CD4-positive, alpha-beta memory T cell (primary cell): ENCODE results near the gene DIP2C. TPM values are rescaled to one million over a fixed set of nuclear protein-coding genes. Genes with fewer than 3 reads are reported as not detected.
A peak's percentile ranks its signal among the peaks of the same experiment; 100 is the strongest.

ENCODE experiments used
- CTCF ChIA-PET: fragments of 350-600 bp; sonication (Branson Sonifier 250); formaldehyde crosslinking; loops from one replicate; lab custom pipeline; 2021; ENCODE audit warnings: inconsistent platforms; ENCODE audit not compliant: partially characterized antibody; lab: Charles Lee
- POLR2A ChIA-PET: fragments of 350-600 bp; sonication (Branson Sonifier 250); formaldehyde crosslinking; loops from one replicate; lab custom pipeline; 2021; ENCODE audit not compliant: partially characterized antibody; lab: Charles Lee
- DNase-seq, 5 donors: peaks; one replicate each; pipeline versions ENCODE4 v3.0.0 to v3.0.0-alpha.2; 2020 to 2022; ENCODE audit warnings: mixed read lengths in 1 of 5
- H3K27ac ChIP-seq: one replicate; pipeline ENCODE4 v1.7.0; 2013; ENCODE audit warnings: low read depth, low read length
- H3K27me3 ChIP-seq: 2 replicates; pipeline ENCODE4 v1.7.0; 2013; ENCODE audit warnings: mild to moderate bottlenecking, low read length, moderate library complexity; ENCODE audit not compliant: insufficient read depth
- H3K36me3 ChIP-seq: 2 replicates; pipeline ENCODE4 v1.7.0; 2013; ENCODE audit warnings: mild to moderate bottlenecking, low read length, moderate library complexity; ENCODE audit not compliant: insufficient read depth
- H3K4me1 ChIP-seq: 2 replicates; pipeline ENCODE4 v1.7.0; 2013; ENCODE audit warnings: mild to moderate bottlenecking, low read length, moderate library complexity; ENCODE audit not compliant: insufficient read depth
- H3K4me3 ChIP-seq, 2 donors: one replicate each; pipeline ENCODE4 v1.7.0; 2013; ENCODE audit warnings: low read length in 2 of 2, mild to moderate bottlenecking in 1 of 2
- H3K9me3 ChIP-seq, 2 donors: one replicate each; pipeline ENCODE4 v1.7.0; 2013; ENCODE audit warnings: low read length in 2 of 2, control low read depth in 1 of 2; ENCODE audit not compliant: control insufficient read depth in 1 of 2
- H3K27ac Mint-ChIP-seq, 7 donors: one replicate each; pipeline ENCODE4 v1.8.0; 2020 to 2021; ENCODE audit warnings: mixed read lengths in 7 of 7, mild to moderate bottlenecking in 6 of 7, inconsistent platforms in 3 of 7, moderate library complexity in 3 of 7
- H3K27me3 Mint-ChIP-seq, 2 donors: one replicate each; pipeline ENCODE4 v1.8.0; 2020 to 2021; ENCODE audit warnings: mixed read lengths in 2 of 2
- H3K36me3 Mint-ChIP-seq, 2 donors: one replicate each; pipeline ENCODE4 v1.8.0; 2020 to 2021; ENCODE audit warnings: mixed read lengths in 2 of 2, inconsistent platforms in 1 of 2, mild to moderate bottlenecking in 1 of 2
- H3K4me1 Mint-ChIP-seq, 4 donors: one replicate each; pipeline ENCODE4 v1.8.0; 2020 to 2021; ENCODE audit warnings: mixed read lengths in 4 of 4, mild to moderate bottlenecking in 1 of 4
- H3K4me3 Mint-ChIP-seq, 8 donors: one replicate each; pipeline ENCODE4 v1.8.0; 2020 to 2021; ENCODE audit warnings: mixed read lengths in 8 of 8, mild to moderate bottlenecking in 7 of 8, moderate library complexity in 6 of 8, inconsistent platforms in 3 of 8
- H3K9me3 Mint-ChIP-seq, 8 donors: one replicate each; pipeline ENCODE4 v1.8.0; 2020 to 2021; ENCODE audit warnings: mixed read lengths in 8 of 8, mild to moderate bottlenecking in 5 of 8, inconsistent platforms in 3 of 8, moderate library complexity in 1 of 8
- intact Hi-C: fragments of 100-400 bp; cut with micrococcal nuclease; formaldehyde crosslinking; loops from one replicate; pipeline ENCODE4 v1.15.1; 2023
- polyA plus RNA-seq, 2 donors: library from polyadenylated mRNA; unstranded; fragments of 300-500 nt; fragmentation: Illumina TruSeq; gene quantifications; one replicate each; pipeline ENCODE4 v1.2.3, GENCODE V29; 2021
- total RNA-seq, 2 experiments: library from RNA; stranded (reverse); gene quantifications; one replicate each; pipeline ENCODE4 v1.2.3, GENCODE V29; 2021

DIP2C gene
- total and polyA plus RNA-seq, 4 experiments from 2014 or later: 1.1 to 6.0 (median 3.9) TPM

- POLR2A ChIA-PET: interaction anchor here (1.5 kb wide), 1 partner anchor 15 kb away, joined by 3 read pairs; no protein-coding TSS in a partner anchor
- DNase-seq: no peak
- Mint-ChIP-seq H3K36me3 (peaks cover 8 to 15% of the 10 kb centered on the region in 2 donors), H3K9me3 (no peaks in the 10 kb centered on the region), H3K27ac (peak overlapping the region in 1 of 7 donors; percentile 61), H3K27me3 (no peaks in the 10 kb centered on the region), H3K4me3 (no peak overlapping the region), H3K4me1 (no peaks in the 10 kb centered on the region)
- Histone ChIP-seq H3K4me1 (no peaks in the 10 kb centered on the region), H3K9me3 (no peaks in the 10 kb centered on the region), H3K4me3 (no peak overlapping the region), H3K36me3 (no peaks in the 10 kb centered on the region), H3K27me3 (no peaks in the 10 kb centered on the region), H3K27ac (no peak overlapping the region)
- intact Hi-C loops: no loop called here
- CTCF ChIA-PET: interaction anchor here (1.3 kb wide), 1 partner anchor 11 kb away, joined by 3 read pairs; no protein-coding TSS in a partner anchor
Measured at GRCh38 chr10:344582-345200, 344.8 kb downstream of the DIP2C start.

DNA sequence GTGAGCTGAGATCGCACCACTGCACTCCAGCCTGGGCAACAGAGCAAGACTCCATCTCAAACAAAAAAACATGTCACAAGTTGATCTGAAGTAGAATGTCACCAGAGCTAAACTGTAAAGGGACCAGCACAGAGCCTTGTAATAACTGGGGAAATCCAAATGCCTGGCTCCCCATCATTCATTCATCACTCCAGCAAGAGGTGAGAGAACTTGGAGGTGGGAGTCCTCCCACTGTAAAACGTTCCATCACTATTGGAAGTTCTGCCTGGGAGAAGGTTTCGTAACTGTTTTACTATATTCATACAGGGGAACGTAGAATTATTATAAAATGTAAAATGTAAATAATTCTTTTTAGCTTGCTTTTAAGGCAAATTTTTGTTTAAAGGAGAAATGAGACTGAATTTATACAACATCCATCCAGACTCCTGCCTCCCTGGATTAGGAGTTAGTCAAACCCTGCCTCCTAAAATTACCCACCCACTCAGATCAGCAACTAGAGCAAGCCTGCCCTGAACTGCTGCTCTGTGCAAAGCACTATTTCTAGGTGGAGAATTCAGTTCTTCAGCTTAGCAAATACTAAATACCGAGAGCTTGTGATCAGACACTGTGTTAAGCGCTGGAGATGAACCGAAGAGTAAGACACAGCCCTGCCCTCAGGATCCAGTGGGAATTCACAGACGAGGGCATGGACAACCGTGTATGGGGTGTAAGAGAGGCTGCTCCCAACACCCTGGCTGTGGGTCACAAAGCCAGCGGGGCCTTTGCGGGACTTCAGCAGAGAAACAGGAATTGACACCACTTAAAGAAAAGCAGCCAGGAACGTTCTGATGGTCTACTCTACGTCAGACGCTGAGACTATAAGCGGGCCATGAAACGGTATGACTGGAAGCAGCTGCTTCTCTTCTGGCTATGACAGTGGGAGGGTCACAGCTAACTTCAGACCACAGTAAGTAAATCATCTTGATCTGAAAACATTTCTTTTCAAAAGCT lies 345.9 kb downstream of the DIP2C start:
- Mint-ChIP-seq H3K4me3 (no peak overlapping the region), H3K4me1 (peaks cover 0 to 2% (median 0%) of the 10 kb centered on the region in 4 donors), H3K9me3 (no peaks in the 10 kb centered on the region), H3K27ac (no peak overlapping the region), H3K36me3 (peaks cover 5 to 15% of the 10 kb centered on the region in 2 donors), H3K27me3 (no peaks in the 10 kb centered on the region)
- no peak for DNase-seq
- no peaks in the 10 kb centered on the region for H3K36me3 ChIP-seq
- H3K9me3 ChIP-seq: no peaks in the 10 kb centered on the region
- no peak overlapping the region for H3K4me3 ChIP-seq
- ChIA-PET CTCF (interaction anchor here (0.6 to 1.4 kb wide), 3 partner anchors 10 to 68 kb away, joined by 3 to 5 read pairs (median 3); no protein-coding TSS in a partner anchor), POLR2A (interaction anchor here (0.6 to 1.5 kb wide), 2 partner anchors 14 to 71 kb away, joined by 3 read pairs; no protein-coding TSS in a partner anchor)
- no peaks in the 10 kb centered on the region for H3K27me3 ChIP-seq
- intact Hi-C loops: no loop called here
- H3K4me1 ChIP-seq: no peaks in the 10 kb centered on the region
- H3K27ac ChIP-seq: no peak overlapping the region

DNA sequence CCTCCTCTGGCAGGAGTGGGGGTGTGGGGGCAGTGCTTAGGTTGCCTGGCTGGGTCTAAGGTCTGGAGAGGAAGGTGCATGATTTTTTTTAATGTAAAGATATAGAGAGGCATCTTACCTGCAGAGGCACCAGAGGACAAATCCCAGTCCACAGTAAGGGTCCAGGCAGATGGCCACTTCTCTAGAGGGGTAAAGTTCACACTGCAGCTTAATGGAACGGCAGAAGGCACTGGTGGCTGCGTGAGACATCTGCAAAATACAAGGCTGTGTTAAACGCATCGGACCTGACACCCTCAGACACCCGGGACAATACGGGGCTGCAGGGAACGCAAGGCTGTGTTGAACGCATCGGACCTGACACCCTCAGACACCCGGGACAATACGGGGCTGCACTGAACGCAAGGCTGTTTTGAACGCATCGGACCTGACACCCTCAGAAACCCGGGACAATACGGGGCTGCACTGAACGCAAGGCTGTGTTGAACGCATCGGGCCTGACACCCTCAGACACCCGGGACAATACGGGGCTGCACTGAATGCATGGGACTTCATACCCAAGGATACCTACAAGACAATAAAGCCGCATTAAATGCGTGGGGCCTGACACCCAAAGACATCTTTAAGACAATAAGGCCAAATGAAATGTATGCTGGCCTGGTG lies 348.3 kb downstream of the DIP2C start:
- H3K27me3 Mint-ChIP-seq: no peaks in the 10 kb centered on the region
- H3K36me3 Mint-ChIP-seq: peaks cover 13 to 16% of the 10 kb centered on the region in 2 donors
- Histone ChIP-seq H3K27me3 (no peaks in the 10 kb centered on the region), H3K36me3 (no peaks in the 10 kb centered on the region), H3K9me3 (no peaks in the 10 kb centered on the region), H3K4me3 (no peak overlapping the region), H3K4me1 (no peaks in the 10 kb centered on the region), H3K27ac (no peak overlapping the region)
- no peak for DNase-seq
- peaks cover 0 to 9% (median 1%) of the 10 kb centered on the region in 4 donors for H3K4me1 Mint-ChIP-seq
- intact Hi-C loops: no loop called here
- H3K4me3 Mint-ChIP-seq: no peak overlapping the region
- H3K9me3 Mint-ChIP-seq: no peaks in the 10 kb centered on the region
- ChIA-PET POLR2A (no interaction called here), CTCF (no interaction called here)
- no peak overlapping the region for H3K27ac Mint-ChIP-seq

DNA sequence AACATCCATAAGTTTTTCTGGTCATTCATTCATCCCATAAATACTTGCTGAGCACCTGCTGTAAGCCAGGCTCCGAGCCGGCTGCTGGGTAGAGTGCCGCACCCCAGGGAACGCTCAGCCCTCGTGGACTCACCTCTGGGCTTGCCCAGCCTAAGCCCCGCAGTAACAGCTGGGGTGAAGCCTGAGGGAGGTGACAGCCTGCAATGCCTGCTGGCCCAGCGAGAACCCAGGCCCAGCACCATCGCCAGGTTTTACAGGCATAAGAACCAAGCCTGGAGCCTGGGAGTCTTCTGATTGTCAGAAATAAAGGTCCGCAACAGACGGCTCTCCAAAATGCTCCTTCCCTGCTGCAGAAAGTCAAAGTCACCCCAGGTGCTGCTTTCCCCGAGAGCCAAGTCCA lies 348.8 kb downstream of the DIP2C start:
- POLR2A ChIA-PET: no interaction called here

GRCh38 chr10:339038-339391 lies 350.5 kb downstream of the DIP2C start:
- no peak overlapping the region for H3K27ac ChIP-seq
- Mint-ChIP-seq H3K27ac (no peak overlapping the region), H3K4me1 (peaks cover under 1 to 16% (median 4%) of the 10 kb centered on the region in 4 donors), H3K27me3 (no peaks in the 10 kb centered on the region), H3K4me3 (no peak overlapping the region), H3K9me3 (no peaks in the 10 kb centered on the region), H3K36me3 (peaks cover 13 to 16% of the 10 kb centered on the region in 2 donors)
- ChIA-PET CTCF (interaction anchor here (1.7 kb wide), 1 partner anchor 10 kb away, joined by 7 read pairs; no protein-coding TSS in a partner anchor), POLR2A (no interaction called here)
- intact Hi-C loops: no loop called here
- no peaks in the 10 kb centered on the region for H3K27me3 ChIP-seq
- no peak overlapping the region for H3K4me3 ChIP-seq
- H3K36me3 ChIP-seq: no peaks in the 10 kb centered on the region
- no peaks in the 10 kb centered on the region for H3K9me3 ChIP-seq
- H3K4me1 ChIP-seq: peaks cover 10% of the 10 kb centered on the region
- DNase-seq: no peak

More for the DNA sequence above, 348.8 kb downstream of the DIP2C start:
- intact Hi-C loops: no loop called here
- no peak for DNase-seq
- no peak overlapping the region for H3K4me3 ChIP-seq
- H3K27me3 ChIP-seq: no peaks in the 10 kb centered on the region
- H3K36me3 ChIP-seq: no peaks in the 10 kb centered on the region
- peaks cover 0 to 9% (median 2%) of the 10 kb centered on the region in 4 donors for H3K4me1 Mint-ChIP-seq
- no peaks in the 10 kb centered on the region for H3K9me3 Mint-ChIP-seq
- CTCF ChIA-PET: no interaction called here
- H3K27me3 Mint-ChIP-seq: no peaks in the 10 kb centered on the region
- H3K4me1 ChIP-seq: no peaks in the 10 kb centered on the region
- H3K4me3 Mint-ChIP-seq: no peak overlapping the region
- no peaks in the 10 kb centered on the region for H3K9me3 ChIP-seq
- H3K27ac ChIP-seq: no peak overlapping the region
- peaks cover 13 to 16% of the 10 kb centered on the region in 2 donors for H3K36me3 Mint-ChIP-seq
- no peak overlapping the region for H3K27ac Mint-ChIP-seq

DNA sequence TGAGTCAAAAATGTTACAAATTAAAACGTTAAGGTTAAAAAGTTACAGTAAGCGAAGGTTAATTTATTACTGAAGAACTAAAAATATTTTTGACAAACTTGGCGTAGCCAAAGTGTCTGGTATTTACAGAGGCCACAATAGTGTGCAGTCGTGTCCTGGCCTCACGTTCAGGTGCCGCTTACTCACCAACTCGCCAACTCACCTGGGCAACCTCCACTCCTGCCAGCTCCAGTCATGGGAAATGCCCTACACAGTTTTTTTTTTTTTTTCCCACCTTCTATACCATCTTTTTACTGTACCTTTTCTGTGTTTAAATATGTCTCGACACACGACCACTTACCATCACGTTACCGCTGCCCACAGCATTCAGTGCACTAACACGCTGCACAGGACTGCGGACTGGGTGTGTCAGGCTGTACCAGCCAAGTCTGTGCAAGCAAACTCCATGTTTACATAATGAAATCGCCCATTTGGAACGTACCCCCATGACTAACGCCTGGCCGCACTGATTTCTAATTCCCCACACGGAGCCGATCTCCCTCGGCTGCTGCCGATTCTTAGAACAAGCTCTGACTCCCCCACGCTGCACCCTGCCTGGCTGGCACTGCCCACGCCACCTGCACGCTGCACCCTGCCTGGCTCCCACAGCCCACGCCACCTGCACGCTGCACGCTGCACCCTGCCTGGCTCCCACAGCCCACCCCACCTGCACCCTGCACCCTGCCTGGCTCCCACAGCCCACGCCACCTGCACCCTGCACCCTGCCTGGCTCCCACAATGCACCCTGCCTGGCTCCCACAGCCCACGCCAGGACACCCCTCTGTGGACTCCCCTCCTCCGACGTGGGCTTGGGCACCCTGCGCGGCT lies 351.1 kb downstream of the DIP2C start:
- POLR2A ChIA-PET: no interaction called here
- Mint-ChIP-seq H3K4me3 (no peak overlapping the region), H3K27me3 (no peaks in the 10 kb centered on the region), H3K36me3 (peaks cover 8 to 16% of the 10 kb centered on the region in 2 donors), H3K4me1 (peaks cover 7 to 22% (median 9%) of the 10 kb centered on the region in 4 donors), H3K27ac (no peak overlapping the region), H3K9me3 (no peaks in the 10 kb centered on the region)
- peaks cover 15% of the 10 kb centered on the region for H3K4me1 ChIP-seq
- no peaks in the 10 kb centered on the region for H3K27me3 ChIP-seq
- H3K36me3 ChIP-seq: no peaks in the 10 kb centered on the region
- CTCF ChIA-PET: interaction anchor here (1.7 kb wide), 1 partner anchor 9 kb away, joined by 7 read pairs; no protein-coding TSS in a partner anchor
- H3K27ac ChIP-seq: no peak overlapping the region
- H3K9me3 ChIP-seq: no peaks in the 10 kb centered on the region
- intact Hi-C loops: no loop called here
- DNase-seq: no peak
- no peak overlapping the region for H3K4me3 ChIP-seq
